ENCODE results near the gene RNF214. TPM values are rescaled to one million over a fixed set of nuclear protein-coding genes. Genes with fewer than 3 reads are reported as not detected.

RNF214 gene
- total RNA-seq, 1 experiment from 2014 or later, result 28.1 TPM

GRCh38 chr11:117202386-117203068 lies 29.9 kb upstream of the RNF214 start:
- no peaks in the 10 kb centered on the region for H3F3A ChIP-seq (ENCODE audit: insufficient read depth, low read depth)
- no peak for DNase-seq
- POLR2A ChIA-PET (ENCODE audit: unreplicated experiment), result no interaction called here
- no peaks in the 10 kb centered on the region for H3K36me3 ChIP-seq (ENCODE audit: low read depth)
- H3K79me2 ChIP-seq (ENCODE audit: low read depth), result no peaks in the 10 kb centered on the region
- no peak overlapping the region for H3K27ac ChIP-seq
- TF ChIP-seq CTCF (conservative IDR thresholded peaks at IDR 0.05) (no peak), EZH2 (IDR thresholded peaks at IDR 0.05; ENCODE audit: low read depth) (no peak)
- H3K4me3 ChIP-seq, result no peak overlapping the region
- H4K20me1 ChIP-seq (ENCODE audit: insufficient read depth), result no peaks in the 10 kb centered on the region
- no peak overlapping the region for H2AFZ ChIP-seq
- no peak overlapping the region for H3K4me2 ChIP-seq
- intact Hi-C loops (cut with micrococcal nuclease; ENCODE audit: unreplicated experiment), result no loop called here
- no peaks in the 10 kb centered on the region for H3K9me2 ChIP-seq (ENCODE audit: insufficient read depth)
- BruUV-seq (replicated peaks), result no TSS peak
- CTCF ChIA-PET, result interaction anchor here (0.7 kb wide), 1 partner anchor 42 kb away, joined by 3 read pairs; no protein-coding TSS in a partner anchor
- no peaks in the 10 kb centered on the region for H3K27me3 ChIP-seq (ENCODE audit: insufficient read depth, low read depth)
- no peaks in the 10 kb centered on the region for H3K9me3 ChIP-seq (ENCODE audit: insufficient read depth, low read depth)
- H3K4me1 ChIP-seq (replicated peaks; ENCODE audit: insufficient read depth), result no peaks in the 10 kb centered on the region

GRCh38 chr11:117203069-117203407 lies 29.4 kb upstream of the RNF214 start:
- CTCF ChIA-PET, result no interaction called here
- Histone ChIP-seq H3K9me3 (ENCODE audit: insufficient read depth, low read depth) (no peaks in the 10 kb centered on the region), H3K4me2 (no peak overlapping the region), H3K9me2 (ENCODE audit: insufficient read depth) (no peaks in the 10 kb centered on the region), H3F3A (ENCODE audit: insufficient read depth, low read depth) (no peaks in the 10 kb centered on the region), H3K4me1 (replicated peaks; ENCODE audit: insufficient read depth) (no peaks in the 10 kb centered on the region), H3K27me3 (ENCODE audit: insufficient read depth, low read depth) (no peaks in the 10 kb centered on the region), H3K79me2 (ENCODE audit: low read depth) (no peaks in the 10 kb centered on the region), H4K20me1 (ENCODE audit: insufficient read depth) (no peaks in the 10 kb centered on the region), H3K36me3 (ENCODE audit: low read depth) (no peaks in the 10 kb centered on the region), H3K4me3 (no peak overlapping the region), H3K27ac (no peak overlapping the region), H2AFZ (no peak overlapping the region)
- TF ChIP-seq CTCF (conservative IDR thresholded peaks at IDR 0.05), result no peak
- TF ChIP-seq EZH2 (IDR thresholded peaks at IDR 0.05; ENCODE audit: low read depth), result no peak
- BruUV-seq (replicated peaks), result no TSS peak
- intact Hi-C loops (cut with micrococcal nuclease; ENCODE audit: unreplicated experiment), result no loop called here
- no peak for DNase-seq
- POLR2A ChIA-PET (ENCODE audit: unreplicated experiment), result no interaction called here

- Histone ChIP-seq H3K4me1 (replicated peaks; ENCODE audit: insufficient read depth) (no peaks in the 10 kb centered on the region), H3K4me2 (no peak overlapping the region), H3K9me2 (ENCODE audit: insufficient read depth) (no peaks in the 10 kb centered on the region), H3F3A (ENCODE audit: insufficient read depth, low read depth) (no peaks in the 10 kb centered on the region), H2AFZ (no peak overlapping the region), H4K20me1 (ENCODE audit: insufficient read depth) (no peaks in the 10 kb centered on the region), H3K9me3 (ENCODE audit: insufficient read depth, low read depth) (no peaks in the 10 kb centered on the region), H3K27me3 (ENCODE audit: insufficient read depth, low read depth) (no peaks in the 10 kb centered on the region), H3K27ac (no peak overlapping the region), H3K4me3 (no peak overlapping the region), H3K36me3 (ENCODE audit: low read depth) (no peaks in the 10 kb centered on the region), H3K79me2 (ENCODE audit: low read depth) (no peaks in the 10 kb centered on the region)
- POLR2A ChIA-PET (ENCODE audit: unreplicated experiment), result no interaction called here
- TF ChIP-seq CTCF (conservative IDR thresholded peaks at IDR 0.05) (no peak), EZH2 (IDR thresholded peaks at IDR 0.05; ENCODE audit: low read depth) (no peak)
- BruUV-seq (replicated peaks), result no TSS peak
- intact Hi-C loops (cut with micrococcal nuclease; ENCODE audit: unreplicated experiment), result no loop called here
- CTCF ChIA-PET, result no interaction called here
- no peak for DNase-seq
Observed at GRCh38 chr11:117204283-117205080, 28.0 kb upstream of the RNF214 start.
